Small intestine (tissue), 7 donors: Measurements from ENCODE around the gene DHX36. TPM values are rescaled to one million over a fixed set of nuclear protein-coding genes. Genes with fewer than 3 reads are reported as not detected.
A peak's percentile ranks its signal among the peaks of the same experiment; 100 is the strongest.

ENCODE experiments used
- DNase-seq, 2 donors: peaks; one replicate each; pipeline versions ENCODE4 v3.0.0 to v3.0.0-alpha.2; 2013
- FAIRE-seq: peaks from 2 replicates; lab custom pipeline; 2012; peaks lifted over from hg19 to GRCh38; lab: Jason Lieb, UNC
- H3K27ac ChIP-seq, 3 donors: one replicate each; pipeline ENCODE4 v1.5.1; 2013; ENCODE audit warnings: low read length in 2 of 3, mild to moderate bottlenecking in 2 of 3, control low read depth in 1 of 3, inconsistent platforms in 1 of 3, low read depth in 1 of 3, moderate library complexity in 1 of 3
- H3K27me3 ChIP-seq, 3 donors: one replicate each; pipeline ENCODE4 v1.6.1; 2013; ENCODE audit warnings: low read length in 3 of 3, inconsistent platforms in 1 of 3; ENCODE audit not compliant: control insufficient read depth in 3 of 3, insufficient read depth in 3 of 3
- H3K36me3 ChIP-seq, 3 donors: one replicate each; pipeline ENCODE4 v1.6.1; 2013; ENCODE audit warnings: low read length in 3 of 3, inconsistent platforms in 1 of 3, low read depth in 1 of 3, mild to moderate bottlenecking in 1 of 3, moderate library complexity in 1 of 3; ENCODE audit not compliant: control insufficient read depth in 3 of 3, insufficient read depth in 2 of 3
- H3K4me1 ChIP-seq, 3 donors: one replicate each; pipeline ENCODE4 v1.6.1; 2013; ENCODE audit warnings: low read length in 2 of 3, inconsistent platforms in 1 of 3, low read depth in 1 of 3, mild to moderate bottlenecking in 1 of 3, moderate library complexity in 1 of 3; ENCODE audit not compliant: control insufficient read depth in 3 of 3, insufficient read depth in 2 of 3
- H3K4me3 ChIP-seq, 3 donors: one replicate each; pipeline ENCODE4 v1.5.1; 2013; ENCODE audit warnings: low read length in 3 of 3, control low read depth in 1 of 3, inconsistent platforms in 1 of 3, low read depth in 1 of 3, mild to moderate bottlenecking in 1 of 3, moderate library complexity in 1 of 3
- H3K9me3 ChIP-seq, 2 donors: one replicate each; pipeline ENCODE4 v1.6.1; 2013; ENCODE audit warnings: low read depth in 1 of 2, low read length in 1 of 2; ENCODE audit not compliant: control insufficient read depth in 2 of 2, insufficient read depth in 1 of 2
- WGBS, 3 donors: extraction: QIAGEN DNeasy Blood & Tissue Kit; methylation state at CpG; one replicate each; pipeline ENCODE4 v1.1.7; 2013; 5-methylcytosine and 5-hydroxymethylcytosine counted together
- polyA plus RNA-seq, 4 donors: library from polyadenylated mRNA; stranded (reverse) in 3 of 4; unstranded in 1 of 4; fragments of 200-250 nt in 3 of 4; fragments of 120-200 nt in 1 of 4; gene quantifications; one replicate each; pipeline versions ENCODE4 v1.2.1 to v1.2.3, GENCODE V29; 2013
- donor health status: healthy with polysubstance abuse.
- donor health status: control.
- donor health status: control.
- donor health status: Bipolar disorder and iron deficiency.
- donor health status: healthy.

The DHX36 gene
- polyA plus RNA-seq, 4 donors: 24.3 to 42.4 (median 27.3) TPM

- H3K27me3 ChIP-seq: no peaks in the 10 kb centered on the region
- no peak for FAIRE-seq
- H3K4me1 ChIP-seq: no peaks in the 10 kb centered on the region
- peaks cover 0 to 2% (median 0%) of the 10 kb centered on the region in 3 donors for H3K36me3 ChIP-seq
- no peak for DNase-seq
- H3K4me3 ChIP-seq: no peak overlapping the region
- no peak overlapping the region for H3K27ac ChIP-seq
- no peaks in the 10 kb centered on the region for H3K9me3 ChIP-seq
- WGBS, 3 donors: 82 to 91% (median 84%) methylated on average over 6 of the region's 6 CpGs
These were observed 95.6 kb downstream of the DHX36 start for GRCh38 chr3:154228561-154229216.

- no peaks in the 10 kb centered on the region for H3K27me3 ChIP-seq
- no peak for FAIRE-seq
- H3K4me3 ChIP-seq: no peak overlapping the region
- 73 to 90% (median 82%) methylated on average over 3 of the region's 3 CpGs for WGBS, 3 donors
- H3K36me3 ChIP-seq: peaks cover 0 to 2% (median 0%) of the 10 kb centered on the region in 3 donors
- no peak overlapping the region for H3K27ac ChIP-seq
- no peaks in the 10 kb centered on the region for H3K9me3 ChIP-seq
- no peaks in the 10 kb centered on the region for H3K4me1 ChIP-seq
- DNase-seq: no peak
These were observed 96.8 kb downstream of the DHX36 start for GRCh38 chr3:154227531-154227930.

GRCh38 chr3:154225536-154225935 is 98.8 kb downstream of the DHX36 start:
- Histone ChIP-seq H3K27ac (no peak overlapping the region), H3K27me3 (no peaks in the 10 kb centered on the region), H3K4me1 (no peaks in the 10 kb centered on the region), H3K9me3 (no peaks in the 10 kb centered on the region), H3K4me3 (no peak overlapping the region), H3K36me3 (peaks cover 0 to 2% (median 0%) of the 10 kb centered on the region in 3 donors)
- DNase-seq (no peak), FAIRE-seq (peak; percentile 72)
- WGBS, 3 donors: 28 to 62% (median 34%) methylated on average over 2 of the region's 2 CpGs

- Histone ChIP-seq H3K27me3 (no peaks in the 10 kb centered on the region), H3K36me3 (peaks cover 0 to 4% (median 2%) of the 10 kb centered on the region in 3 donors), H3K27ac (no peak overlapping the region), H3K4me1 (no peaks in the 10 kb centered on the region), H3K4me3 (no peak overlapping the region), H3K9me3 (no peaks in the 10 kb centered on the region)
- FAIRE-seq (no peak), DNase-seq (no peak)
These were observed 99.4 kb downstream of the DHX36 start for GRCh38 chr3:154224866-154225265.

GRCh38 chr3:154224366-154224765 is 99.9 kb downstream of the DHX36 start:
- FAIRE-seq (no peak), DNase-seq (no peak)
- H3K27me3 ChIP-seq: no peaks in the 10 kb centered on the region
- H3K4me1 ChIP-seq: no peaks in the 10 kb centered on the region
- peaks cover 0 to 4% (median 2%) of the 10 kb centered on the region in 3 donors for H3K36me3 ChIP-seq
- 45 to 54% (median 48%) methylated on average over 6 of the region's 6 CpGs for WGBS, 3 donors
- no peak overlapping the region for H3K4me3 ChIP-seq
- no peaks in the 10 kb centered on the region for H3K9me3 ChIP-seq
- no peak overlapping the region for H3K27ac ChIP-seq

- no peaks in the 10 kb centered on the region for H3K4me1 ChIP-seq
- peaks cover 0 to 4% (median 2%) of the 10 kb centered on the region in 3 donors for H3K36me3 ChIP-seq
- FAIRE-seq (no peak), DNase-seq (peak in 1 of 2 donors; percentile 10)
- H3K9me3 ChIP-seq: no peaks in the 10 kb centered on the region
- H3K27me3 ChIP-seq: no peaks in the 10 kb centered on the region
- H3K27ac ChIP-seq: no peak overlapping the region
- H3K4me3 ChIP-seq: no peak overlapping the region
These were observed 100.8 kb downstream of the DHX36 start for GRCh38 chr3:154223519-154223918.

Other genes with a start within 250 kb of the DHX36 start
- gene ARHGEF26, start 203.1 kb downstream of the DHX36 start, polyA plus RNA-seq: 10 to 100 TPM in 1 of 4 donors, 1 to 10 TPM in 3; 6.5 to 13.6 (median 9.0) TPM
- gene GPR149, start 105.7 kb upstream of the DHX36 start, polyA plus RNA-seq: under 1 TPM in 1 of 4 donors, not detected in 3; 0.21 TPM